OCI-LY3 (cell line): ENCODE measurements around the gene NUP153.
"Not testable (repeated sequence)": the region's sequence is repeated elsewhere in the genome, so short reads cannot be mapped to it uniquely, and the experiment has no call there.

Experiments
- H2AFZ ChIP-seq: fragments of 200-600, 300-600 bp; shearing (Covaris generic); 2 replicates; pipeline ENCODE4 v1.6.0; 2014; ENCODE audit warnings: antibody characterized with exemption, low read depth, low read length
- H3K27ac ChIP-seq: fragments of 200-600, 300-600 bp; sonication (generic); 2 replicates; pipeline ENCODE4 v1.5.1; 2014; ENCODE audit warnings: mild to moderate bottlenecking, low read length, moderate library complexity, mixed read lengths
- H3K27me3 ChIP-seq: fragments of 200-600, 300-600 bp; sonication (generic); 2 replicates; pipeline ENCODE4 v1.6.1; 2014; ENCODE audit warnings: low read depth, low read length, mixed read lengths
- H3K36me3 ChIP-seq: fragments of 200-600, 300-600 bp; sonication (generic); replicated peaks from 2 replicates; pipeline ENCODE3; 2014; ENCODE audit warnings: low read depth, low read length, mixed read lengths
- H3K4me1 ChIP-seq: fragments of 300-600, 200-600 bp; sonication (generic); 2 replicates; pipeline ENCODE4 v1.6.1; 2014; ENCODE audit warnings: low read length, mixed read lengths
- H3K4me2 ChIP-seq: fragments of 200-600, 300-600 bp; sonication (generic); 2 replicates; pipeline ENCODE4 v1.6.1; 2014; ENCODE audit warnings: low read length, mixed read lengths
- H3K4me3 ChIP-seq: fragments of 300-600, 200-600 bp; sonication (generic); 2 replicates; pipeline ENCODE4 v1.5.1; 2014; ENCODE audit warnings: antibody characterized with exemption, mild to moderate bottlenecking, low read length, moderate library complexity
- H3K79me2 ChIP-seq: fragments of 300-600, 200-600 bp; shearing (Covaris generic); 2 replicates; pipeline ENCODE4 v1.6.1; 2014; ENCODE audit warnings: mild to moderate bottlenecking, low read length, mixed read lengths
- H3K9ac ChIP-seq: fragments of 300-600, 200-600 bp; shearing (Covaris generic); 2 replicates; pipeline ENCODE4 v1.6.0; 2014; ENCODE audit warnings: mild to moderate bottlenecking, low read length, moderate library complexity
- H3K9me3 ChIP-seq: fragments of 200-600, 300-600 bp; shearing (Covaris generic); 2 replicates; pipeline ENCODE4 v1.6.1; 2014; ENCODE audit warnings: low read length, mixed read lengths; ENCODE audit not compliant: insufficient read depth
- H4K20me1 ChIP-seq: fragments of 200-600, 300-600 bp; sonication (generic); 2 replicates; pipeline ENCODE4 v1.6.1; 2016; ENCODE audit warnings: low read length, mixed read lengths; ENCODE audit not compliant: insufficient read depth
- CTCF ChIP-seq: fragments of 200-600, 300-600 bp; sonication (generic); IDR thresholded peaks from 2 replicates; pipeline ENCODE4 v1.5.1; 2014; ENCODE audit warnings: antibody characterized with exemption, low read length, low read depth
- EZH2phosphoT487 ChIP-seq: fragments of 200-600 bp; shearing (Covaris generic); IDR thresholded peaks from 2 replicates; pipeline ENCODE4 v1.6.1; 2018; ENCODE audit warnings: antibody characterized with exemption, mixed run types, low read depth

NUP153 gene

GRCh38 chr6:17583811-17584210 is 122.9 kb downstream of the NUP153 start:
- no peak overlapping the region for H3K4me3 ChIP-seq
- TF ChIP-seq CTCF (no peak), EZH2phosphoT487 (no peak)
- no peaks in the 10 kb centered on the region for H3K27me3 ChIP-seq
- H3K27ac ChIP-seq = no peak overlapping the region
- peaks cover 14% of the 10 kb centered on the region for H3K4me1 ChIP-seq
- H3K4me2 ChIP-seq = peak overlapping the region; percentile 44
- H2AFZ ChIP-seq = no peak overlapping the region
- H3K36me3 ChIP-seq = no peaks in the 10 kb centered on the region
- H3K9ac ChIP-seq = no peak overlapping the region
- H3K9me3 ChIP-seq = no peaks in the 10 kb centered on the region
- H3K79me2 ChIP-seq = no peaks in the 10 kb centered on the region
- no peaks in the 10 kb centered on the region for H4K20me1 ChIP-seq

GRCh38 chr6:17581282-17581681 is 125.4 kb downstream of the NUP153 start:
- H3K9me3 ChIP-seq, H3K79me2 ChIP-seq, H2AFZ ChIP-seq, H3K27me3 ChIP-seq, H3K9ac ChIP-seq, H3K36me3 ChIP-seq, H3K27ac ChIP-seq, H3K4me3 ChIP-seq, H3K4me2 ChIP-seq, H4K20me1 ChIP-seq: not testable (repeated sequence)
- peaks cover 14% of the 10 kb centered on the region for H3K4me1 ChIP-seq

- TF ChIP-seq CTCF (no peak), EZH2phosphoT487 (no peak)
- Histone ChIP-seq H2AFZ (no peak overlapping the region), H3K4me3 (no peak overlapping the region), H4K20me1 (no peaks in the 10 kb centered on the region), H3K27ac (no peak overlapping the region), H3K9me3 (no peaks in the 10 kb centered on the region), H3K27me3 (no peaks in the 10 kb centered on the region), H3K9ac (no peak overlapping the region), H3K79me2 (no peaks in the 10 kb centered on the region), H3K4me2 (no peak overlapping the region), H3K36me3 (no peaks in the 10 kb centered on the region), H3K4me1 (peaks cover 14% of the 10 kb centered on the region)
Observed at GRCh38 chr6:17580518-17581048, 126.1 kb downstream of the NUP153 start.

- no peak overlapping the region for H3K4me2 ChIP-seq
- no peak overlapping the region for H2AFZ ChIP-seq
Observed at GRCh38 chr6:17577059-17577458, 129.7 kb downstream of the NUP153 start.

More at GRCh38 chr6:17577059-17577458, 129.7 kb downstream of the NUP153 start:
- H4K20me1 ChIP-seq = no peaks in the 10 kb centered on the region
- no peaks in the 10 kb centered on the region for H3K79me2 ChIP-seq
- peaks cover under 1% of the 10 kb centered on the region; the same call in 1 of the 2 replicates for H3K4me1 ChIP-seq
- no peak overlapping the region for H3K27ac ChIP-seq
- no peaks in the 10 kb centered on the region for H3K36me3 ChIP-seq
- H3K4me3 ChIP-seq = no peak overlapping the region
- H3K9ac ChIP-seq = no peak overlapping the region
- H3K9me3 ChIP-seq = no peaks in the 10 kb centered on the region
- no peak for TF ChIP-seq EZH2phosphoT487
- no peak for TF ChIP-seq CTCF
- H3K27me3 ChIP-seq = no peaks in the 10 kb centered on the region
